ENCODE results near the gene SMIM22.

SMIM22 gene

GRCh38 chr16:4806280-4806679 is 11.1 kb downstream of the SMIM22 start:
- H3K4me3 ChIP-seq (replicated peaks in 1 of 2; ENCODE audit: low read depth in 2 of 2, low read length in 2 of 2): no peak overlapping the region
- no peak for DNase-seq (ENCODE audit: low read depth in 2 of 2)

DNA sequence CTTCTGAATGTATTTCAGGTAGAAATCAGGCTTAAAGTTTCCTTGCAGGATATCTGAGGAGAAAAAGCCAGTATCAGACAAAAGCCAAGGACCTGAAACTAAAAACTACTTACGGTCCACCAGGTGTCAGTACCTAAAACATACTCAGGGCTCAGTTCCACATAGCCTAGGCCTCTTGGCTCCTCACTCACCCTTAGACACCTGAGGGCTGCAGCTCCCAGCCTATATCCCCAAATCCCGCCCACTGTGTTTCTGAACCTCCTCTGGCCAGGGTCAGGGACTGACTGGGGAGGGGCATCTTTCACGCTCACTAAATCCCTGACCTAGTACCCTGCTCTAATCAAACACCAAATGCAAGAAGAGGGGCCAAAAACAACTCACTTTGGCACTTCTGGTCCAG is 16.1 kb downstream of the SMIM22 start:
- H3K4me3 ChIP-seq (replicated peaks in 1 of 2; ENCODE audit: low read depth in 2 of 2, low read length in 2 of 2): no peak overlapping the region
- no peak for TF ChIP-seq CTCF (IDR thresholded peaks at IDR 0.05; ENCODE audit: low read depth, low read length)
- no peak for DNase-seq (ENCODE audit: low read depth in 2 of 2)

More at GRCh38 chr16:4806280-4806679, 11.1 kb downstream of the SMIM22 start:
- no peak for TF ChIP-seq CTCF (IDR thresholded peaks at IDR 0.05; ENCODE audit: low read depth, low read length)

DNA sequence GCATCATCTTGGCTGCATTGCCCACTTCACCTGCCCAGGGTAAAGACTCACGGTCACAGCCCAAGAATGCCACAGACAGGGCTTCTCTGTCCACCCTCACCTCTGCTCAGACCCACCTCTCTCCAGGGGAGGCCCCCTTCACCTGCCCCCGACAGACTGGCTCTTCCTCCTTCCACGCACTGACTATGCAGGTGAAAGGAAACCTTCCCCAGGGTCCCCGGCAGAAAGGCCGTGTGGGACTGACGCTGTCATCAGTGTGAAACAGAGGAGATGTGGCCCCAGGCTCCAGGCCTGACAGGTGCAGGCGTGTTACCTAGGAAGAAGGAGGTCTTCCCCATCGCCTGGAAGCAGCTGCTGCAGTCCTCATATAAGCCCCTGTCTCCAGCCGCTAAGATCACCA is 16.6 kb downstream of the SMIM22 start:
- no peak for TF ChIP-seq CTCF (IDR thresholded peaks at IDR 0.05; ENCODE audit: low read depth, low read length)
- no peak for DNase-seq (ENCODE audit: low read depth in 2 of 2)

GRCh38 chr16:4813251-4814003 is 18.3 kb downstream of the SMIM22 start:
- DNase-seq (ENCODE audit: low read depth in 2 of 2): no peak
- H3K4me3 ChIP-seq (replicated peaks in 1 of 2; ENCODE audit: low read depth in 2 of 2, low read length in 2 of 2): no peak overlapping the region
- TF ChIP-seq CTCF (IDR thresholded peaks at IDR 0.05; ENCODE audit: low read depth, low read length): no peak

More for the DNA sequence above, 16.6 kb downstream of the SMIM22 start:
- H3K4me3 ChIP-seq (replicated peaks in 1 of 2; ENCODE audit: low read depth in 2 of 2, low read length in 2 of 2): no peak overlapping the region

- no peak overlapping the region for H3K4me3 ChIP-seq (replicated peaks in 1 of 2; ENCODE audit: low read depth in 2 of 2, low read length in 2 of 2)
- TF ChIP-seq CTCF (IDR thresholded peaks at IDR 0.05; ENCODE audit: low read depth, low read length): no peak
- no peak for DNase-seq (ENCODE audit: low read depth in 2 of 2)
These were observed 18.9 kb downstream of the SMIM22 start for GRCh38 chr16:4814046-4814445.

DNA sequence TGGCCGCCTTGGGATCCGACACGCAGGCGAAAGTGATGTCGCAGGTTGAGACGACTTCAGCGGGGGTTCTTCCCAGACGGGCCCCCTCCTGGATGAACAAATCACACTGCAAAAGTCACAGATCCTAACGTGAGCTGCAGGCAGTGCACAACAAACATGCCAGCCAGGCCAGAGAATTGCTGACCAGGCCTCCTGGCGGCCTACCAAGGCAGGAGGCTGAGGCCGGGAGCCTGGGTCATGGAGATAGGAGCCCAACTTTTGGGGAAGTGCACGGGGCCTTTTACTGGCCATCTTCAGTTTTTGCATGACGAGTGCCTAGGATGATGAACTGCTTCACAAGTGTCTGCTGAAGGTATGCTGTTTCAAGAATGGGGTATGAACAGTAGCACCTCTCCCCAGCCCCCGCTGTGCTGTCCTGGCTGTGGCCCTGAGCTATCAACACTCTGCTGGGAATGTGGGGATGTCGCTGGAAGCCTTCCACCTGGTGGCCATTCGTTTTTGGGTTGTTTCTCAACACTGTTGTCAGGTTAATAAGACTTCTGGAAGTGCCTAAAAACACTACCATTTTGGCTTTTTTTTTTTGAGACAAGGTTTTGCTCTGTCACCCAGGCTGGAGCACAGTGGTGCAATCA is 19.5 kb downstream of the SMIM22 start:
- peak in 1 of 2 donors; percentile 16 for DNase-seq (ENCODE audit: low read depth in 2 of 2)
- TF ChIP-seq CTCF (IDR thresholded peaks at IDR 0.05; ENCODE audit: low read depth, low read length): no peak
- no peak overlapping the region for H3K4me3 ChIP-seq (replicated peaks in 1 of 2; ENCODE audit: low read depth in 2 of 2, low read length in 2 of 2)
